ENCODE results near the gene PCDHA11.

The PCDHA11 gene

GRCh38 chr5:140855772-140856674, 12.7 kb upstream of the PCDHA11 start, which contains the start of gene PCDHA10:
PCDHA10 (plus strand) TSS chr5:140855897; CDS start chr5:140856049, 152 bp downstream.
- no peak within 1 kb of the TSS for H3K4me3 ChIP-seq

GRCh38 chr5:140857177-140857986, 11.4 kb upstream of the PCDHA11 start:
- H3K4me3 ChIP-seq, result no peak overlapping the region
- no peaks in the 10 kb centered on the region for H3K4me1 ChIP-seq
- no peak for DNase-seq
- H3K9me3 ChIP-seq, result peaks cover 0 to 56% (median 37%) of the 10 kb centered on the region in 3 donors
- peaks cover 0 to 5% of the 10 kb centered on the region in 2 donors for H3K27me3 ChIP-seq
- TF ChIP-seq CTCF (IDR thresholded peaks at IDR 0.05), result no peak
- H3K36me3 ChIP-seq, result no peaks in the 10 kb centered on the region
- intact Hi-C loops (cut with DNase I; ENCODE audit: low total_unique reads), result no loop called here
- H3K27ac ChIP-seq, result no peak overlapping the region

More at GRCh38 chr5:140855772-140856674, 12.7 kb upstream of the PCDHA11 start, which contains the start of gene PCDHA10:
- H3K4me1 ChIP-seq, result no peaks in the 10 kb centered on the region
- H3K36me3 ChIP-seq, result no peaks in the 10 kb centered on the region
- intact Hi-C loops (cut with DNase I; ENCODE audit: low total_unique reads), result no loop called here
- peaks cover 0 to 5% of the 10 kb centered on the region in 2 donors for H3K27me3 ChIP-seq
- no peak for TF ChIP-seq CTCF (IDR thresholded peaks at IDR 0.05)
- DNase-seq, result no peak
- H3K9me3 ChIP-seq, result peaks cover 0 to 47% (median 26%) of the 10 kb centered on the region in 3 donors
- no peak within 1 kb of the TSS for H3K27ac ChIP-seq

- no peak for TF ChIP-seq CTCF (IDR thresholded peaks at IDR 0.05)
- Histone ChIP-seq H3K9me3 (peaks cover 0 to 56% (median 43%) of the 10 kb centered on the region in 3 donors), H3K27ac (no peak overlapping the region), H3K36me3 (peaks cover 0 to under 1% (median 0%) of the 10 kb centered on the region in 3 donors), H3K4me1 (no peaks in the 10 kb centered on the region), H3K27me3 (peaks cover 0 to 5% of the 10 kb centered on the region in 2 donors), H3K4me3 (no peak overlapping the region)
- intact Hi-C loops (cut with DNase I; ENCODE audit: low total_unique reads), result no loop called here
- DNase-seq, result no peak
These were observed 10.8 kb upstream of the PCDHA11 start for GRCh38 chr5:140857987-140858240.

- peaks cover 0 to 5% (median 0%) of the 10 kb centered on the region in 3 donors for H3K36me3 ChIP-seq
- no peak overlapping the region for H3K27ac ChIP-seq
- TF ChIP-seq CTCF (IDR thresholded peaks at IDR 0.05), result no peak
- intact Hi-C loops (cut with DNase I; ENCODE audit: low total_unique reads), result no loop called here
- H3K9me3 ChIP-seq, result peaks cover 0 to 38% (median 37%) of the 10 kb centered on the region in 3 donors
- DNase-seq, result no peak
- H3K4me3 ChIP-seq, result no peak overlapping the region
- no peaks in the 10 kb centered on the region for H3K27me3 ChIP-seq
- H3K4me1 ChIP-seq, result no peaks in the 10 kb centered on the region
These were observed 6.1 kb upstream of the PCDHA11 start for GRCh38 chr5:140862441-140863295.

- H3K27ac ChIP-seq, result no peak overlapping the region
- intact Hi-C loops (cut with DNase I; ENCODE audit: low total_unique reads), result no loop called here
These were observed 764 bp downstream of the PCDHA11 start for GRCh38 chr5:140869555-140869886.

More at GRCh38 chr5:140869555-140869886, 764 bp downstream of the PCDHA11 start:
- Histone ChIP-seq H3K27me3 (peaks cover 0 to 5% of the 10 kb centered on the region in 2 donors), H3K4me3 (no peak overlapping the region), H3K9me3 (peaks cover 10 to 44% (median 32%) of the 10 kb centered on the region in 3 donors), H3K36me3 (peaks cover 0 to 2% (median 0%) of the 10 kb centered on the region in 3 donors), H3K4me1 (no peaks in the 10 kb centered on the region)
- TF ChIP-seq CTCF (IDR thresholded peaks at IDR 0.05), result no peak
- DNase-seq, result no peak
